Mesothelial cell of epicardium (in vitro differentiated cells): ENCODE data around the gene MMD2. TPM values are rescaled to one million over a fixed set of nuclear protein-coding genes. Genes with fewer than 3 reads are reported as not detected.

Source experiments
- DNase-seq, 2 experiments: peaks; one replicate each; pipeline ENCODE4 v3.0.0; 2021; ENCODE audit warnings: low spot score in 2 of 2; ENCODE audit not compliant: unreplicated experiment in 2 of 2
- H3K27ac Mint-ChIP-seq: 2 replicates; pipeline ENCODE4 v1.8.0; 2021; ENCODE audit warnings: mixed read lengths
- H3K27me3 Mint-ChIP-seq: 2 replicates; pipeline ENCODE4 v1.8.0; 2021; ENCODE audit warnings: low read depth, mixed read lengths
- H3K36me3 Mint-ChIP-seq: 2 replicates; pipeline ENCODE4 v1.8.0; 2021; ENCODE audit warnings: mixed read lengths
- H3K4me1 Mint-ChIP-seq: 2 replicates; pipeline ENCODE4 v1.8.0; 2021; ENCODE audit warnings: mixed read lengths
- H3K4me3 Mint-ChIP-seq: 2 replicates; pipeline ENCODE4 v1.8.0; 2021; ENCODE audit warnings: mild to moderate bottlenecking, moderate library complexity, mixed read lengths
- H3K9me3 Mint-ChIP-seq: 2 replicates; pipeline ENCODE4 v1.8.0; 2021; ENCODE audit warnings: mixed read lengths
- total RNA-seq: library from RNA; stranded (reverse); gene quantifications from 3 replicates; pipeline ENCODE4 v1.2.1, GENCODE V29; 2021
- TF ChIP-seq, protein P1 (sequence below): fragments of 200-600 bp; sonication (generic); IDR thresholded peaks from one replicate; pipeline ENCODE4 v1.5.0; 2021; ENCODE audit warnings: antibody characterized with exemption; ENCODE audit not compliant: unreplicated experiment

The MMD2 gene
- total RNA-seq: not detected in 3 replicates

- H3K27ac Mint-ChIP-seq: no peak within 1 kb of the TSS
- TF ChIP-seq, protein P1, sequence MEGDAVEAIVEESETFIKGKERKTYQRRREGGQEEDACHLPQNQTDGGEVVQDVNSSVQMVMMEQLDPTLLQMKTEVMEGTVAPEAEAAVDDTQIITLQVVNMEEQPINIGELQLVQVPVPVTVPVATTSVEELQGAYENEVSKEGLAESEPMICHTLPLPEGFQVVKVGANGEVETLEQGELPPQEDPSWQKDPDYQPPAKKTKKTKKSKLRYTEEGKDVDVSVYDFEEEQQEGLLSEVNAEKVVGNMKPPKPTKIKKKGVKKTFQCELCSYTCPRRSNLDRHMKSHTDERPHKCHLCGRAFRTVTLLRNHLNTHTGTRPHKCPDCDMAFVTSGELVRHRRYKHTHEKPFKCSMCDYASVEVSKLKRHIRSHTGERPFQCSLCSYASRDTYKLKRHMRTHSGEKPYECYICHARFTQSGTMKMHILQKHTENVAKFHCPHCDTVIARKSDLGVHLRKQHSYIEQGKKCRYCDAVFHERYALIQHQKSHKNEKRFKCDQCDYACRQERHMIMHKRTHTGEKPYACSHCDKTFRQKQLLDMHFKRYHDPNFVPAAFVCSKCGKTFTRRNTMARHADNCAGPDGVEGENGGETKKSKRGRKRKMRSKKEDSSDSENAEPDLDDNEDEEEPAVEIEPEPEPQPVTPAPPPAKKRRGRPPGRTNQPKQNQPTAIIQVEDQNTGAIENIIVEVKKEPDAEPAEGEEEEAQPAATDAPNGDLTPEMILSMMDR: no peak
- peaks cover 6% of the 10 kb centered on the region for H3K9me3 Mint-ChIP-seq
- H3K4me3 Mint-ChIP-seq: peak within 1 kb of the TSS; percentile 74
- peaks cover 73% of the 10 kb centered on the region for H3K27me3 Mint-ChIP-seq
- no peaks in the 10 kb centered on the region for H3K36me3 Mint-ChIP-seq
- no peak for DNase-seq
- peaks cover 5% of the 10 kb centered on the region for H3K4me1 Mint-ChIP-seq
These were observed at the start of gene MMD2 for GRCh38 chr7:4958477-4959301. TSS of gene MMD2 (minus strand) at chr7:4959187. CDS start at chr7:4959017, 170 bp downstream.

DNA sequence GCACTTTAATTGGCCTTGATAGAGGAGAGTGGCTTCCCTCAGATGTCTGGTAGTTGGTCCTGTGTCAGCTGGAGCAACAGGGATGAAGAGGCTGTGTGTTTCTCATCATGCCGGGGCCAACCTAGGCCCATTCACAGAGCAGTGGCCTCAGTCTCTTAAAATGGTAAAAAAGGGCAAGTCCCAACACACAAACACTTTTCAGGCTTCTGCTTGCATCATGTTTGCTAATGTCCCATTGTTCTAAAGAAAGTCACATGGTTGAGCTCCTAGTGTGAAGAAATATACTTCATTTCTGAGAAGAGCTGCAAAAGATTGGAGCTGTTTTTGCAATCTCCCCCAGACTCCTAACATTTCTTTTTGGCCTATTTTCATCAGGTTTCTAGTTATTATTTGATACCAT is 46.1 kb upstream of the MMD2 start:
- no peak overlapping the region for H3K4me3 Mint-ChIP-seq
- H3K4me1 Mint-ChIP-seq: peaks cover 1% of the 10 kb centered on the region
- TF ChIP-seq, protein P1: no peak
- no peak overlapping the region for H3K27ac Mint-ChIP-seq
- H3K27me3 Mint-ChIP-seq: no peaks in the 10 kb centered on the region
- peaks cover 45% of the 10 kb centered on the region for H3K36me3 Mint-ChIP-seq
- H3K9me3 Mint-ChIP-seq: peaks cover 19% of the 10 kb centered on the region
- DNase-seq: no peak

DNA sequence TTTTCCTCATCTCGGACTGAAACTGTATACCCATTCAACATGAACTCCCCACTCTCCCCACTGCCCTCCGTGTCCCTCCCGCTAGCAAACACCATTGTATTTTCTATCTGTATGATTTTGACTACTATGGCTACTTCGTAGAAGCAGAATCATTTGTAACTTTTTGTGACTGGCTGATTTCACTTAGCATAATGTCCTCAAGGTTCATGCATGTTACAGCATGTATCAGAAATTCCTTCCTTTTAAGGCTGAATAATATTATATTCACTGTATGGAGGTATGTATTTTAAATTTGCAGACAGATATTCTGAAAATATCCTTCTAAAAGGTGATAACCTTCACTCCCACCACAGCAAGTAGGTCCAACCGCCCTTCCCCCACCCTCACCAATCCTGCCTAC is 42.9 kb upstream of the MMD2 start:
- no peak for DNase-seq
- no peak overlapping the region for H3K4me3 Mint-ChIP-seq
- H3K27me3 Mint-ChIP-seq: no peaks in the 10 kb centered on the region
- TF ChIP-seq, protein P1: no peak
- peaks cover 1% of the 10 kb centered on the region for H3K4me1 Mint-ChIP-seq
- no peaks in the 10 kb centered on the region for H3K9me3 Mint-ChIP-seq
- peaks cover 42% of the 10 kb centered on the region for H3K36me3 Mint-ChIP-seq
- no peak overlapping the region for H3K27ac Mint-ChIP-seq

DNA sequence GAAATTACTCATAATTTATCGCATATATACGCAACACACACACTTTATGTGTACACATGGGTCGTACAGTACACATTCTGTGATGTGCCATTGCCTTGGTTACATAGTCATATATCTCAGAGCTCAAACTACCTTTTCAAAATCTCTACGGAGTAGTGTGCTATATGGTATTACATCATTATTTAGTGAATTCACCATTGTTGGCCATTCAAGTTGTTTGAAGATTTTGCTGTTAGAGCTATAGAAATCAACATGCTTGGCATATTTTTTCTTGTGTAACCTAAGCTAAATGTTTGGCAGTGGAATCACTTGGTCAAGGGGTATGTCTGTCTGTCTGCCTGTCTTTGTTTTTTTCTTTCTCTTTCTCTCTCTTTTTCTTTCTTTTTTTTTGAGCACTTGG is 42.0 kb upstream of the MMD2 start:
- TF ChIP-seq, protein P1: no peak
- Mint-ChIP-seq H3K36me3 (peaks cover 43% of the 10 kb centered on the region), H3K4me1 (peaks cover 1% of the 10 kb centered on the region)

GRCh38 chr7:4999369-4999950 is 40.5 kb upstream of the MMD2 start:
- Mint-ChIP-seq H3K4me1 (peaks cover 1% of the 10 kb centered on the region), H3K4me3 (no peak overlapping the region), H3K27me3 (no peaks in the 10 kb centered on the region), H3K27ac (no peak overlapping the region), H3K36me3 (peaks cover 42% of the 10 kb centered on the region), H3K9me3 (no peaks in the 10 kb centered on the region)
- DNase-seq: no peak
- TF ChIP-seq, protein P1: no peak

More for the DNA sequence above, 42.0 kb upstream of the MMD2 start:
- H3K27me3 Mint-ChIP-seq: no peaks in the 10 kb centered on the region
- no peak overlapping the region for H3K4me3 Mint-ChIP-seq
- H3K9me3 Mint-ChIP-seq: no peaks in the 10 kb centered on the region
- no peak for DNase-seq
- no peak overlapping the region for H3K27ac Mint-ChIP-seq
